Measurements from ENCODE around the gene TGM1.

Gene TGM1

GRCh38 chr14:24291446-24292117 is 28.6 kb upstream of the TGM1 start:
- no peak for DNase-seq

GRCh38 chr14:24290746-24291145 is 27.8 kb upstream of the TGM1 start:
- no peak for DNase-seq

GRCh38 chr14:24289649-24290280 is 26.8 kb upstream of the TGM1 start:
- DNase-seq, result no peak

- DNase-seq, result no peak
Observed at GRCh38 chr14:24286996-24287395, 24.0 kb upstream of the TGM1 start.

DNA sequence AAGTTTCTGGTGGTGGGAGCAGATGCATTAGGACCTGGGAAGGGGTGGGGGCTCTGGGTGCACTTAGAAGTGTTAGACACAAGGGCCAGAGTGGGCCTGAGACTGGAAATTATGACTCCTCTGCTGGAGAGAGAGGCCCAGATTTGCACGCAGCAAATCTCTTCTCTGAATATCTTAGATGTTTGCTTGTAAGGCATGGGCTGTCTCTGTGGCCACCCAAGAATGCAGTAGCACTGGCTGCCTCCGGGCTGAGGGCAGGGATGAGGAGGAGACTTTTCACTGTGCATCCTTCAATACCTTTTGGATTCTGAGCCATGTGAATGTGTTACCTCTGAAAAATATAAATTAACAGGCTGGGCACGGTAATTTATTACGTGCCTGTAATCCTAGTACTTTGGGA is 22.4 kb upstream of the TGM1 start:
- DNase-seq, result no peak

GRCh38 chr14:24284501-24285035 is 21.6 kb upstream of the TGM1 start:
- no peak for DNase-seq

- DNase-seq, result no peak
Observed at GRCh38 chr14:24283796-24284460, 21.0 kb upstream of the TGM1 start.

GRCh38 chr14:24282736-24283135 is 19.8 kb upstream of the TGM1 start:
- no peak for DNase-seq

DNA sequence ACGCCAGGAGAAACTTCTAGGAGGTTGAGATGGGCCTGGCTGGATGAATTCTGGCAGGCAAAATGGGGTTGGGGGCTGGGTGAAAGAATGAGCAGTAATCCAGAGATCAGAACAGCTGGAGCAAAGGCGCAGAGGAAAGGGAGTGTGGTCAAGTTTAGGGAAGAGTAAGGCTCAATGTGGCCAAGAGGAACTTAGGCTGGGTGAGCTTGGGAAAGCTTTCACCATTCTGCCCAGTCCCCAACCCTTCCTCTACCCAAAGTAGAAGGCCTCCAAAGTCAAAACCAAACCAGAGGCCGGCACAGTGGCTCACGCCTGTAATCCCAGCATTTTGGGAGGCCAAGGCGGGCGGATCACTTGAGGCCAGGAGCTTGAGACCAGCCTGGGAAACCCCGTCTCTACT is 18.7 kb upstream of the TGM1 start:
- DNase-seq, result no peak

DNA sequence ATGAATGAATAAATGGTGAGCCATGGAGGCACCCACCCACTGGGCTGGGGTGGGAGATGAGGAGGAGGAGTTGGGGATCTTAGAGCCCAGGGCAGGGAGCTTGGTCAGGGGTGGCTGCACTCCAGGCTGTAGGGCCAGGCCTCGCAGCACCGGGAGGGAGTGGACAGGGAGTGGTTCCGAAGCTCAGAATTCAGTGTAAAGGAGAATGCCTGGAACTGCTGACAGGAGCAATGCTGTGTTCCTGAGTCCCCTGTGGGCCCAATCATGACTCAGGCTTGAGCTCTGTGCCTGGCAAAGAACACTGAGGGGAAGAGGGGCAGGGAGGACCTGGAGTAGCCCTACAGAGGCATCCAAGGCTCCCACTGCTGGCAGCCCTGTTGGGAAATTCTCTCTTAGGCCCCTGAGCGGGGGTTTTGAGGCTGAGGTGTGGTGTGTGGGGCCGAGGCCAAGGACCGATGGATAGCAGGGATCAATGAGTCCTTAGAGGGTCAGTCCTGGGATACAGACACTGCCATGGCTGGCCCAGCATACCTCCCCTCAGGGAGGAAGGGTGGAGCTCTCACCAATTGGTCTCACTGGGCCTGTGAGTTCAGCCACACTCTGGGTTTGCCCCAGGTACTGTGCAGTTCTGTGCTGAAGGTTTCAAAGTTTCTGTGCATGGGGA is 18.0 kb upstream of the TGM1 start:
- DNase-seq, result no peak

- no peak for DNase-seq
Observed at GRCh38 chr14:24279301-24280186, 16.6 kb upstream of the TGM1 start.

DNA sequence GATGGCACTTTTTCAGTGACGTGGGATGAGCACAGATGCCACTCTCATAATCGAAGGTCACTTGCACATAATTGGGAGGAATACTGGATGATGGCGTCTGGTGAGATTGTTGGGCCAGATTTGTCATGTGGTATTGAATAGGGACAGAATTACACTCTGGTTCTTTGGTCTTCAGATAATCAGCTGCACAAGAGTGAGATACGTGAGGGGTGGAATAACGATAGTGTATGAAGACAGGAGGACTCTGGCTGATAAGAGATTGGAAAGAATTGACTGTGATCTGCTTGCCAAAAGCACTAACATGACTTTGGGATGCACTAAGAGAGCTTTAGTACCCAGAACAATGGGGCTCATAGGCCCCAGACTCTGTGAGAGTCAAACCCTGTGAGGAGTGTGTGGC is 15.4 kb upstream of the TGM1 start:
- no peak for DNase-seq

DNA sequence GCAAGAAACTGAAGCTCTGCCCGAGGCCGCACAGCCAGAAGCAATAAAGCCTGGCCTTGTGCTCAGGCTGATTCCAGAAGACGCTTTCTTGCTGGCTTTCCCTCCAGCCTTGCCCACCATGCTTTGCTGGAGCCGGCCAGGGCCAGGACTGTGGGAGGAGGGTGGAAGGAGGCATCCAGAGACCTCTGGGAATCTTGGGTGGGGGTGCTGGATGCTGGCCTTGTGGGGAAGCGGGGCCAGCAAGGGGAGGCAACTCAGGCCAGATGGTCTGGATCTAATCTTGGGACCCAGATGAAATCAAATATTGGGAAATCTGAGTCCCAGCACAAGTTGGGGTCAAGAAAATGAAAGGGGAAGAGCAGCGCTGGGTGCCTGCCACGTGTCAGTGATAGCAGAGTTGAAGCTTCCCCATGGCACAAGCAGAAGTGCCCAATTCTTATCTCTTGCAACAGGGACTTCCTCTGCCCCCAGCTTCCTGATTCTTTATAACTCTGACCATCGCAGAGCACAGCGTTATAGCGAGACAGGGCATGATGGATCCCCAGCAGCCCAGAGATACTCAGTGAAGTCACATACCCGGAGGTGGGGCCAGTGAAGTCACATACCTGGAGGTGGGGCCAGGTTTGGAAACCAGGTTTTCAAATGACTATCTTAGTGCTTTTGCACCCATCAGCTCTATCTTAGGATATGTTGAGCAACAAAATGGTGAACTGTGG is 14.8 kb upstream of the TGM1 start:
- peak; percentile 29 for DNase-seq

GRCh38 chr14:24277071-24277470 is 14.1 kb upstream of the TGM1 start:
- no peak for DNase-seq

DNA sequence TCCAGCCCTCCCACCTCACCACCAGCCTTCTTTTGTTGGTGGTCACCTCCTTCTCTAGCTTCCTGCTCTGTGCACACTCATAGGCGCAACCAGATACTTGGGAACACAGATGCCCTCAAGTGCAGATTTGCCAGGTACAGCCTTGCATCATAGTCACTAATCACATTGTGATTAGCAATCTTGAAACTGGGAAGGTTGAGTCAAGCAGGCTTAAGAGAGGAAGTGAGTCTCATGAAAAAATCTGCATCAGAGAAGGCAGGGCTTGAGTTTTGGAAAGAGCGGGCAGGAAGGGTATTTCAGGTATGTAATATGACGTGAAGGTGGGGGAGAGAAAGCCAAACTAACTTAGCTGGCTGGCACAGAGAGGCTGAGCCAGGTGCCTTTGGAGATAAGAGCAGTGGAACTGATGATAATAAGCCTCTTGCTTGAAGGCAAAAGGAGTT is 11.1 kb upstream of the TGM1 start:
- DNase-seq, result no peak

GRCh38 chr14:24273422-24273998 is 10.5 kb upstream of the TGM1 start:
- DNase-seq, result no peak

DNA sequence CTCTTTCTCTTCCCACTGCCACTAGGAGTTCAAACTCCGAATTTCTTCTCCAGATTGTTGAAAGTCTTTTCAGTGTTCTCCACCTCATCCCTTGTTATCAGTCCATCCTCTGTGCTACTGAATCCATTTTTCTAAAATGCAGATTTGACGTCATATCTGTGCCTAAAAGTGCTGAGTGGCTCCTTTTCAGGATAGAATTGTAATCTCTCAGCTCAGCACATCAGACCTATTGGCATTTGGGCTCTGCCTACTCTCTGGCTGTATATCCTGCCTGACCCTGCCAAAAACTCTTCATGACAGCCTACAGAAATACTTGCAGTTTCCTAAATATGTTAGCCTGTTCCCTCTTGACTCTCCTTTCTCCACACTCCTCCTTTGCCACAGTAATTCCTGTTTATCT is 9.5 kb upstream of the TGM1 start:
- no peak for DNase-seq

- DNase-seq, result no peak
Observed at GRCh38 chr14:24271834-24272263, 8.9 kb upstream of the TGM1 start.

DNA sequence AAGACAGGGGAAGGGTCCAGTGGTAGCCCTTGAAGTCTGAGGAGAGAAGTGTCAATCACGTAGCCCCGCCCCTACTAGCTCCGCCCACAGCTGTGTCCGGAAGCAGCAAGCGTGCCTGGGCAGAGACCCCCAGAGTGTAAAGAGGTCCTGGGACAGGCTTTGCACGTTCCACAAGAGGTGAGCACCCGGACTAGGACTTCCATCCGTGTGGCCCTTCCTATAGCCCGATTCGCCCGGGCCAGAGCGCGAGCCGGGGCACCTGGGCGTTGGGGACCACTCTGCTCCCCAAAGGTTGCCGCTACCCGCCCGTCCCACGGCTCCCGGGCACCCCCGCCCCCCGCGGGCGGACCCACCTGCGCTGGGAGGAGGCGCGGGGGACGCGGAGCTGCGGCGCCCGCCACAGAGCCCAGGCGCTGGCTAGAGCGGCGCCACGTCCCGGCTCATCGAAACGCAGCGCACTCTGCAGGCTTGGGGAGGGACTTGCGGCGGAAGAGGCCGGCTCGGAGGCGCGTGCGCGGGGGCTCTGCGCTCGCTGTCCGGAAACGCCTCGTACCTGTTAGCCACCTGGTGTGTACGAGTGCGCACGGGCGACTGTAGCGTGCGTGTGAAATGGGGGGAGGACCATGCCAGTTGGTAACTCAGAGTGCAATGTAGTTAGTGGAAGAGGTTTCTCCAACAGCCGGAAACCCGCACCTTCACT is 8.3 kb upstream of the TGM1 start, which contains the start of gene RABGGTA:
Gene RABGGTA (minus strand): TSS at position 464 of the 700 bp plus-strand sequence. CDS start 482 bp downstream, outside the sequence.
- peak; percentile 63 for DNase-seq

- no peak for DNase-seq
Observed at GRCh38 chr14:24270537-24271133, 7.7 kb upstream of the TGM1 start.
